Muscle of arm (tissue), 12 donors: ENCODE results near the gene NR6A1. TPM values are rescaled to one million over a fixed set of nuclear protein-coding genes. Genes with fewer than 3 reads are reported as not detected.
"Not testable (repeated sequence)": the region's sequence is repeated elsewhere in the genome, so short reads cannot be mapped to it uniquely, and the experiment has no call there.

Source experiments
- DNase-seq: peaks from one replicate; pipeline ENCODE4 v3.0.0-alpha.2; 2013
- polyA plus RNA-seq, 12 donors: library from polyadenylated mRNA; unstranded; fragments of 120-200 nt; gene quantifications; one replicate each; pipeline ENCODE4 v1.2.1, GENCODE V29; 2013; ENCODE audit not compliant: insufficient read length in 12 of 12

NR6A1 gene
- polyA plus RNA-seq, 12 donors = 0.62 to 2.4 (median 1.1) TPM; not detected in 1

DNA sequence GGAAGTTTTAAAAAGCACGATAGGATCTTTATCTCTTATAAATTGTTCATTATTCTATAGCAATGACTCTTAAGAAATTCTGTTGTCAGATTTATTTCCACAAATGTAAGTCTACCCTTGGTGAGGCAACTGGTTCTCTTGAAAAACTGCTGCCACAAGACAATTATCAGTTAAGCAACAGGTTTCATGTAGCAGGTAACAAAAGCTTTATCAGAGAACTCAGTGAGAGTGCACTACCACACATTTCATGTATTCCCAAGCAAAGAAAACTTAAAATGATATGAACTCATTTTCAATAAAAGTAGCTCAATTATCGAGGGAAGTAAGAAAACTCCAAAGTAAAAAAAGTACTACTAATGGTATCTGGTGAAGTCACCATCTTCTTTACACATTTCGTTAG is 9.4 kb downstream of the NR6A1 start:
- DNase-seq = no peak

DNA sequence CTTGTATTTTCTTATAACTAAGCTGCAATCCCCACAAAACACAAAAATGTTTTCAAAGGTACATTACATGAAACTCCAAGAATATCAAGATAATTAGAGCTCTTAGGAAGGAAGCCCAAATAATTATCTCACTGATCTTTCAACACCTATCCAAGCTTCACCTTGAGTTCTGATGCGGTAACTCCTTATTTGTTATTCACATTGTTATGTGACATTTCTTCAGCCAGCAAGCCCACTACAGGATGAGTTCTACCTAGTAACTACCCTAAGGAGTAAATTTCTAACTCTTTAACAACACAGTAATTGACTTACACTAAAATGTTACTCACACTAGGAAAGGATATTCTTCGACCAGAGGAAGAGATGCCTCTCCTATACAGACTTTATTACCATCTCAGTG is 9.9 kb downstream of the NR6A1 start:
- DNase-seq = no peak

DNA sequence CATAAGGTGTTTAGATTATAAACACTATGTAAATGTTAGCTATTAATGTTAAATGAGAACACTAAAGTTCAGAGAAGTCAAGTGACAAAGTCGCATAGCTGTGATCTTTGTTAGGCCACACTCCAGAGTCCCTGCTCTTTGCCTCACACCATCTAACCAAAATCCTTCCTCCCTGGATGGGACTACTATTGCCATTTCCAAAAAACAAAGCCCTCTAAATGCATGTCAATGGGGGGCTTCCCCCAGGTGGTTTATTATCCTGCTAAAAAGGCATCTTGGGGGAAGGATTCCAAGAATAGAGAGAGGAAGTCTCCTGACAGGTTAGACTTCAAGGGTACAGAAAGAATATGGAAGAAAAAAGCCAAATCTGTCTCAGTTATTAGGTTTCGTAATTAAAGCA is 10.4 kb downstream of the NR6A1 start:
- DNase-seq = no peak

DNA sequence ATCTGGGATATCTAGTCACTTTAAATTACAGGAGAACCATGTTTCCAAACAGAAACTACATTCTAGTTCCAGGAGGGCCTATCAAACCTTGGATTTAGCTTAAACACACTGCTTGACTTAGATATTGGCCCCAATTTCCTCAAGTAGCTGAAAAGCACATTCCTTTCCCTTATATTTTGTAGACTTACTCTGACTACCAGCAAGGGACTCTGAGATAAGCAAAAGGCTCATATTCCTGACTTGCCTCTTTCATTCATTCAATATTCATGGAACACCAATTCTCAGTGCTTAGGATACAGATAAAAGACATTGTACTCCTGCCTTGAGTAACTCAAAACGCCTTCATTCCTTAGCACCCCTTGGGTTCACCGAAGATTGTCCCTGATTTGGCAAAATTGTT is 11.8 kb downstream of the NR6A1 start:
- no peak for DNase-seq

DNA sequence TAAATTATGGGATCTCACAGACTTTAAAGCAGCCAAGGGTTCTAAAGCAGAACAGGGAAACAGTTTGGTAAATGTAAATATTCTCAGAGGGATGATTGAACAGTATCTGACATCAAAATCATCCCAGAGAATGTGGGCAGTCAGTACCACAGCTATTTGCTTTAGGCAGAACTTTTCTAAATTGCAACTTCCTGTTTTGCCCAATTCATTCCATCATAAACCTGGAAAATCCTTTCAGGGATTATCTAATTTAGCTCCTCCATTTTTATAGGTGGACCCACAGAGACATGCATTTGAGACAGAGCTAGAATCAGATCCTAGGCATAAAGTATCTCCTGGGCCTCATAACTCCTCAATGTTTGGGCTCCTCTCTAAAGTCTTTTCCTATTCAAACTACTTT is 12.4 kb downstream of the NR6A1 start:
- no peak for DNase-seq

DNA sequence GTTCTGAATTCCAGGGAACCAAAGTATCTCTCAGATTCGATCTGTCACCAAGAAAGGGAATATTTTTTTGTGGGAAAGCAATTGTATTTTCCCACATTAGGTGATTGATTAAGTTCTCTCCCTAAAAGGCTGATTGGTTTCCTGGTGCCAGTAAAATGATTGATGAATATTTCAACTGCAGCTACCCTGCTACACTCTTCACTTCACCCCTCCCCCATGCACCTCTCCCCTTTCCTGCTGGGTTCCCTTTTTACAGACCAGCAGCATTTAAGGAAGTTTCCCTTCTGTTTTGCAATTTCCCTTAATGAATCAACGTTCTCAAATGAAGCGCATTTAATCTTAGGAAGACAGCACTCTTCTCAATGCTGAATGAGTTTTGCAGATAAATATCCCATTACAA is 13.1 kb downstream of the NR6A1 start:
- DNase-seq = no peak

DNA sequence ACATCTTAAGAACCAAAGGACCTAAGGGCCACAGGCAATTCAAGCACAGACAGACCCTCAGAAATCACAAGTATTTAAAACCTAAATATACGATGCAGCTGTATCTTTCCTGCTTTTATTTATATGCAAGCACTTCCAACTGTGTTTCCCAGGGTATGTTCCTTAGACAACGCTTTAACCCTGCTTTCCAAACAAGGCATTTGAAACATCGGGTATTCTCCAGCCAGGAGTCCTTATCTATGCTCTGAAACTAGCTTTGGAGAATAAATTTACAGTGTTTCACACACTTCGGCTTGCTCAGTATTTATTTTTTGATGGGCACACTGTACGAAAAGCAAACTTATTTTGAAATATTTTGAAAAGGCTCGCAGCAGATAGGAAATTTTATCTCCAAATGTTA is 13.5 kb downstream of the NR6A1 start:
- no peak for DNase-seq

DNA sequence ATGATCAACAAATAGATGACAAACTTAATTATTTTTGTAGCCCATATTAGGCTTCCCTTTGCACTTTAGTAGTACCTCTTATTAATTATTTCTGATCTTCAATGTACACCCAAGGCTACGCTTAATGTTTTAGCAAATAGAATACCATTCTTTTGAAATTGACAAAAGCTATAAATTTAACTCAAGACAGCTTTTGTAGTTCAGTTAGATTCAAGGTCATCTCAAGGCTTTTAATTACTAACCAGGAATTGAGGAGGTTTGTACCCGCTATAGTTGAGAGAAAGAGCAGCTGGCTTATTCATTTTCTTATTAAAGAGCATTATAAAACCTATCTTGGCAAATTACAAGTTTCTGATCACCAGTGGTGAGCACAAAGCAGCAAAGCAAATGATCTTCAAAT is 15.1 kb downstream of the NR6A1 start:
- no peak for DNase-seq

DNA sequence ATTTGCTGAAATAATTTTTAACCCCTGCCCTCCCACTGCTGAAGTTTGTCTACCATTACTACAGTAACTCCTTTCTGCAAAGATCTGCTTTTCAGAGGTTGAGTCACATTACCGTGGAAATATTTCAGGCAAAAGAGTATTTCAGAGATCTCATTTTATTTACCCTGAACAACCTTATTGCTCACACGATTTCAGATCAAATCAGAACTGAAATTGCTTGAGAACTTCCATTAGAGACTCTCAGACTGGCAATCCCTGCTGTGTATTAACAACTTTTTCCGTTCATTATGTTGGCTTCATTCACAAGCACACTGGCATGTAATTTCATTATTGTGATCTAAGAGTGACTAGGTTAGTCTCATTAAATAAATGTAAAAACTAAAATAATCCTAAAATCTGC is 16.1 kb downstream of the NR6A1 start:
- DNase-seq = no peak

DNA sequence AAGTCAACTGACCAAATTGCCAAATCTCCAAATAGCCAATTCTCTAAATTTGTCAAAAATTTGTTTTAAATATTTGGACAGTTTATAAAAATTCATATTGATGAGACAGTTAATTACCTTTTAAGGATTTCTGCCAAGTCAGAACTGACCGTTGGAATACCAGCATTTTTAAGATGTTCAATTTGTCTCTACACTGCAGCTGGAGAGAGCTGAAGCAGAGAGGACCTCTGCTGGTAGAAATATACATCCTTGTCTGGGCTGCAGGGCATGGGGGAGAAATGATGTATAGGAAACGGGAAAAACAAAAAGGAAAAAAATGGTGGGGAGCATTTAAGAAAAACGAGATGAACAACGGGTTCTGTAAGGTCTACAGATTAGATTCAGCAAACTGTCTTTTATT is 16.8 kb downstream of the NR6A1 start:
- no peak for DNase-seq

DNA sequence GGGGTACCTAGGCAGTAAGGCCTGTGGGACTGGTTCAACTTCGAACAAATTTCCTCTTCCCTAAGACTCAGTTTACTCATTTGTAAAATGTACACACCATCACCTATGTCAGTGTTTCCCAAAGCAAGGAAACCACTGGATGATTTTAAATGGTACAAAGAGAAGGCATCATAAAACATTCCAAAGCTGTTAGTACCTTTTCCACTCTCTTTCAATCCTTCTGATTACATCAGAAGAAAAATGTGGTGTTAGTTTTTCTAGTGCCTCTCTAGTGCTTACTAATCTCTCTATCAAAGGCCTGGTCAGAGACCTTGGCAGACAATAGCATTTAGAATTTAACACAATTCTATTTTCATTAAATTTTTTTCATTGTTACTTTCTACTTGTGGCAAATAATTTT is 18.1 kb downstream of the NR6A1 start:
- no peak for DNase-seq

DNA sequence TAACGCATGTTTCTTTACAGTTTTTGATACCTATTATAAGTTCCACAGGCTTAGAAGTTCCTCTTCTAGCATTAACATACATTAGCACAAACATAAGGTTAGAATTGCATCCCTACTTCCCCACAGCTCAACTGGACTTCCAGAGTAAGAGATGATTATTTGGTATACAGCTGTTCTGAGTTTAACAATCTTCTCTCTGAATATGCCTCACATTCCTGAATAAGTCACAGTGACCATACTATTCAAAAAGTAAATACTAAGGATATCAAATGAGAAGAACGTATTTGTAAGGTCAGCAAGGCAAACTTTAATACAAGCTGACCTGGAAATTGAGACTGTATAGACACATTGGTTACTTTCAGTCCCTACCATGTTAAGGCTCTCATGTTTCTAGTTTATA is 21.3 kb downstream of the NR6A1 start:
- no peak for DNase-seq

DNA sequence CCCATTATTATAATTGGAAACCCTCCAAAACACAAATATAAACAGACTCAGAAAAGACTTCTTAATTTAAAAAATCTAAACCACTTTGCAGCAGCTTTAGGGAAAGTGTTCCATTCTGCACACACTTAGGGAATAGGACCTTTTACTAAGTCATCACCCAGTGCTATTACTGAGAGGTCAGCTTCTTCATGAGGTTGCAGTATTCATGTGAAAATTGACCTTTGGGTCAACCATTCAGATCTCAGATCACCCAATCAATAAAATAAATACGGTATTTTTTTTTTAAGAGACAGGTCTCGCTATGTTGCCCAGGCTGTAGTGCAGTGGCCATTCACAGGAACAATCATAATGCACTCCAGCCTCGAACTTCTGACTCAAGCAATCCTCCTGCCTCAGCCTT is 21.8 kb downstream of the NR6A1 start:
- no peak for DNase-seq

DNA sequence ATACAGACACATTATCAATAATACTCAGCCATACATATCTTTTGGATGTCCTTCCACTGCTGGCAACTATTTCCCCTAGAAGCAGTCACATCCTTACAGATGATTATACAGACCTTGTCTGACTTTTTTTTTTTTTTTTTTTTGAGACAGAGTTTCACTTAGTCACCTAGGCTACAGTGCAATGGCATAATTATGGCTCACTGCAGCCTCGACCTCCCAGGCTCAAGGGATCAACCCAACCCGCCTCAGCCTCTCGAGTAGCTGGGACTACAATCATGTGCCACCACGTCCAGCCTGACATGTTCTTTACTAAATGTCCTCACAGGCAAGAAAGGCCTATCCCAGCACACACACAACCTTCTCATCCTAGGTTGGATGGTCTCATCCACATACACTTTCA is 24.0 kb downstream of the NR6A1 start:
- DNase-seq = no peak

DNA sequence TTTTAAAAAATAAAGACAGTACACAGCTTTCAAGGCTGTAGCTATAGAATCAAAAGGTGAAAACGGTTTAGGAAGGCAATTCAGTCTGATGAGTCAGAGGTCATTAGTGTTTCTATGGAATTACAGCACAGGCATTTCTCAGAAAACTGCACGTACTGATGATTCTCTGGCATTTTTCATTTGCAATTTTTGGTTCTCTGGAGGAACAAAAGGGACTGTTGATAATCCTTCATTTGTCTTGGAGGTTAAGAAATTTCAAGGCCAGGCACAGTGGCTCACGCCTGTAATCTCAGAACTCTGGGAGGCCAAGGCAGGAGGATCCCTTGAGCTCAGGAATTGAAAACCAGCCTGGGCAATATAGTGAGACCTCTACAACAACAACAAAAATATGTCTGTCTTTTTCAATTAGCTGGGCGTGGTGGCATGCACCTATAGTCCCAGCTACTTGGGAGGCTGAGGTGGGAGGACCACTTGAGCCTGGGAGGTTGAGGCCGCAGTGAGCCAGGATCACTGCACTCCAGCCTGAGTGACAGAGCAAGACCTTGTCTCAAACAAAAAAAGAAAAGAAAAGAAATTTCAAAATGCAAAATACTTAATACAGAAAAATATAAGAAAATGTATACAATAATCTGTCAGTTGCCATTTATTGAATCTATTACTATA is 27.3 kb downstream of the NR6A1 start:
- DNase-seq = no peak

DNA sequence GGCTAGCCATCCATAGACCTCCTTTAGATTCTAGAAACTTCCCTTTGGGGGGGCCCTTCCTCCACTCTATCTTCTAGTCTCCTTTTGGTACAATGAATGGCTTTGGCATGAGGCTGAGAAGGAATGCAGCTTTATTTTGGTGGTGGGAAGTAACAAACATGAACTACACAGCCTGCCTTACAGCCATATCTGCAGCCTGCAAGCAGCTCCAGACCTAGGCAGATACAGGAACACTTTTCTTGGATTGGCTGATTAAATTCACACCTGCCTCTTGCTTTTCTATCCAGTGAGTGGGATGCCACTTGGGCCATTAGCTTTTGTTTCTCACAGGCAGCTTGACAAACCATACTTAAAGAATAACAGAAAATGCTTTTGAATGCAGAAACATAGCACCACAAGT is 28.2 kb downstream of the NR6A1 start:
- DNase-seq = no peak

DNA sequence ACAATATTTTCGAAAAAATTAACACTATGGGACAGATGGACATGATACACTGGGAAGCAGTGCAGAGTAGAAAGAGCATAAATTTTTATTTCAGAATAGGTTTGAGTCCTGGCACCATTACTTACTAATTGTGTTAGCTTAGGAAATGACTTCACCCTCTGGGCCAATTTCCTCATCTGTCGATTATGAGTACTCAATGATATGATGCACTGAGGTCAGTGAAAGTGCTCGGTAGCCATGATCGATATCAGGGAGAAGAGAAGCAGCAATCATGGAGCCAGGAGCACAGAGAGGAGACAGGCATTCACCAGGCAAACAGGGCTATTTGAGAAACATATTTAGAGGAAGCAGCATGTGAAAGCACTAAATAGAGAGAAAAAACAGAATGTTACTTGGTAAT is 29.4 kb downstream of the NR6A1 start:
- no peak for DNase-seq

DNA sequence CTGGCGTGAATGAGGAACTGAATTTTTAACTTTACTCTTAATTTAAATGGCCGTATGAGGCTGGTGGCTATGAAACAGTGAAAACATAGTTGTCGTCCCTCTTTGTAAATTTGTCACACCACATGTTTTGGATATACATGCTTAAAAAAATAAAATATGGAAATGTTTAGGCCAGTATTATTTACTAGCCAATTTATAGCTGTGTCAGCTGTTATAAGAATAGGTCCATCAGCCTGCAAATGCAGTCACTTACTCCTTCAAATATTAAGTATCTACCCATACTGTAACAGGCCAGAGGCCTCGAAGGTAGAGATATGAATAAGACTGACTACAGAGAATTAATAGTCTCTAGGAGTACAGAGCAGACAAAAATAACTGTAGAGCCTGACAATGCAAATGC is 30.0 kb downstream of the NR6A1 start:
- DNase-seq = no peak

DNA sequence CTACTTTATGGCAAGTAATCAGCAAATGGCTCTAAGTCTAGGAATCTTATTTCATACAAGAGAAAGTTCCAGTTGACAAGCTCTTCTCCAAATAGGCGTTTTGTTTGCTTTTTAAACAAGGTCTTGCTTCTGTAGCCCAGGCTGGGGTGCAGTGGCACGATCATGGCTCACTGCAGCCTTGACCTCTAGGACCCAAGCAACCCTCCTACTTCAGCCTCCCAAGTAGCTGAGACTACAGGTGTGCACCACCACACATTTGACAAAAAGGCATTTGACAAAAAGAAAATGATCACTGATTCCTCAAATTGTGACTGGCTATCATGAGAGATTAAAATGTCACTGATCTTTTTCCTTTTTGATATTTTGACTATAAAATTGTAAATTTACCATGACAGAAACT is 31.8 kb downstream of the NR6A1 start:
- no peak for DNase-seq

DNA sequence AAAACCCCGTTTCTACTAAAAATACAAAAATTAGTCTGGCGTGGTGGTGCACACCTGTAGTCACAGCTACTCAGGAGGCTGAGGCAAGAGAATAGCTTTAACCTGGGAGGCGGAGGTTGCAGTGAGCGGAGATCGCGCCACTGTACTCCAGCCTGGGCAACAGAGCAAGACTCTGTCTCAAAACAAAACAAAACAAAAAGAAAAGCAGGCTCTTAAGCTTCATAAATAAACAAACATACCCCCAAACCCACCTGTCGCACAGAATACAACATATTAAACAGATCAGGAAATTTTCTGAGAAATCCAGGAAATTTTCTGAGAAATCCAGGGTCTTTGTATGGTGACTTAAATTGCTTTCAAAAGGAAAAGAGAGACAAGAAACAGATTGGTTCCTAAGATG is 33.0 kb downstream of the NR6A1 start:
- DNase-seq = not testable (repeated sequence)

DNA sequence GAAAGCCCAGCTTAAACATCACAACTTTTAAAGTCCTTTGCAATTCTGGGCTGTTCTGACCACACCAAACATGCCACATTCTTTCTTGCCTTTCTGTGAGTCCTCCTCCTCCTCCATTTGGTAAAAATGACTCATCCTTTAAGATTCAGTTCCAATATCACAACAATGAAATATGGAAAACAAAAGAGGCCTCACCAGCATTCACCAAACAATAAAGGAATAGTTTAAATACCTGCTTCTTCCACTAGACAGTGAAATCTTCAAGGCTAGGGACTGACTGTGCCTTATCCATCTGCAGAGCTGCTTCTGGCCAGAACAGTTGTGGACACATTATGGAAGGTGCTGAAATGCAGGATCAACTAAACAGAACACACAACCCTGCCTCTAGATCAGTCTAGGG is 36.0 kb downstream of the NR6A1 start:
- no peak for DNase-seq

DNA sequence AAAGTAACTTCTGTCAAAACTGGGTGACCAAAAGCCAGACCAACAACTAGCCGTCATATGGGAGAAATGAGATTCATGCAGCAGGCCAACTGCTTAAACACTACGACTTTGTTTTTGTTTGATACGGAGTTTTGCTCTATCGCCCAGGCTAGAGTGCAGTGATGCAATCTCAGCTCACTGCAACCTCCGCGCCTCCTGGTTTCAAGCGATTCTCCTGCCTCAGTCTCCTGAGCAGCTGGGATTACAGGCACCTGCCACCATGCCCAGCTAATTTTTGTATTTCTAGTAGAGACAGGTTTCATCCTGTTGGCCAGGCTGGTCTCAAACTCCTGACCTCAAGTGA is 36.4 kb downstream of the NR6A1 start:
- not testable (repeated sequence) for DNase-seq

DNA sequence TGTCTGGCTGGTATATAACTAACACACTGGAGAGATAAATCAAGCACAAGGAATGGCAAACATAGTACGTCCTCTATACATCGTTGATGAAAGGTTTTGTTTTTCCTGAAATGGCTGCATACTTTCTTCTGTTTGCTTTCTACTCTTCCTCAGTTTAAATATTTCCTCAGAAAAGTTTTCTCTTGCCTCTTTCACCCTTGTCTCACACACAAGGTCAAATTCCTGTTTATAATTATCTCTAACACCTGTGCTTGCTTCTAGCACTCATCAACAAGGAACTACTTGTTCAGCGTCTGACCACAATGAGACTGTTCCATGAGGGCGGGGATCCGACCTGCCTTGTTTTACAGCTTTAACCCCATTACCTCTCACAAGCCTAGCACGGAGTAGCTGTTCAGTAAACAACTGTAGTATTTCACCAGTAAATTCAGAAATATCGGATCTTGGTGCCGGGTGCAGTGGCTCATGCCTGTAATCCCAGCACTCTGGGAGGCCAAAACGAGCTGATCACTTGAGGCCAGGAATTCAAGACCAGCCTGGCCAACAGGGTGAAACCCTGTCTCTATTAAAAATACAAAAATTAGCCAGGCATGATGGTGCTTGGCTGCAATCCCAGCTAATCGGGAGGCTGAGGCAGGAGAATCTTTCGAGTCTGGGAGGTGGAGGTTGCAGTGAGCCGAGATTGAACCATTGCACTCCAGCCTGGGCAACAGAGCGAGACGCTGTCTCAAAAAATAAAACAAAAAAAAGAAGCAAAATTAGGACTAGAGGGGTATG is 37.0 kb downstream of the NR6A1 start:
- DNase-seq = no peak

DNA sequence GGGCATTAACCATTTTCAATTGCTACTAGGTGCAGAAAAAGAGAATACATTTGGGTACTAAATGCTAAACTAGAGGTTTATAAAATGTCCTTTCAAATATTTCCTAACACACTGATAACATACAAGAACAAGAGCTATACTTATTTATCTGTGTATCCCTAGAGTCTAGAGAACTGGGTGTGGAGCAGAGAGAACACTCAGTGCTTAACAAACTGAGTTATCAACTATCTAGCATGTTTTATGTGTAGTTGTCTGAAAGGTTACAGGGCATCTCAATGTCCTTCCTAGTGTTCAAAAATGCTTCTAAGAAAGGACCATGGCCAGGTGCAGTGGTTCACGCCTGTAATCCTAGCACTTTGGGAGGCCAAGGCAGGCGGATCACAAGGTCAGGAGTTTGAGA is 40.3 kb downstream of the NR6A1 start:
- DNase-seq = no peak
